ENCODE measurements around the gene SPEG.

The SPEG gene

DNA sequence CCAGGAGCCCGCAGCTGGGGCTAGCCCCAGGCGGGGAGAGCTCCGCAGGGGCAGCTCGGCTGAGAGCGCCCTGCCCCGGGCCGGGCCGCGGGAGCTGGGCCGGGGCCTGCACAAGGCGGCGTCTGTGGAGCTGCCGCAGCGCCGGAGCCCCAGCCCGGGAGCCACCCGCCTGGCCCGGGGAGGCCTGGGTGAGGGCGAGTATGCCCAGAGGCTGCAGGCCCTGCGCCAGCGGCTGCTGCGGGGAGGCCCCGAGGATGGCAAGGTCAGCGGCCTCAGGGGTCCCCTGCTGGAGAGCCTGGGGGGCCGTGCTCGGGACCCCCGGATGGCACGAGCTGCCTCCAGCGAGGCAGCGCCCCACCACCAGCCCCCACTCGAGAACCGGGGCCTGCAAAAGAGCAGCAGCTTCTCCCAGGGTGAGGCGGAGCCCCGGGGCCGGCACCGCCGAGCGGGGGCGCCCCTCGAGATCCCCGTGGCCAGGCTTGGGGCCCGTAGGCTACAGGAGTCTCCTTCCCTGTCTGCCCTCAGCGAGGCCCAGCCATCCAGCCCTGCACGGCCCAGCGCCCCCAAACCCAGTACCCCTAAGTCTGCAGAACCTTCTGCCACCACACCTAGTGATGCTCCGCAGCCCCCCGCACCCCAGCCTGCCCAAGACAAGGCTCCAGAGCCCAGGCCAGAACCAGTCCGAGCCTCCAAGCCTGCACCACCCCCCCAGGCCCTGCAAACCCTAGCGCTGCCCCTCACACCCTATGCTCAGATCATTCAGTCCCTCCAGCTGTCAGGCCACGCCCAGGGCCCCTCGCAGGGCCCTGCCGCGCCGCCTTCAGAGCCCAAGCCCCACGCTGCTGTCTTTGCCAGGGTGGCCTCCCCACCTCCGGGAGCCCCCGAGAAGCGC lies 49.1 kb downstream of the SPEG start:
- H3K27ac ChIP-seq, result no peak overlapping the region
- TF ChIP-seq, protein P1, sequence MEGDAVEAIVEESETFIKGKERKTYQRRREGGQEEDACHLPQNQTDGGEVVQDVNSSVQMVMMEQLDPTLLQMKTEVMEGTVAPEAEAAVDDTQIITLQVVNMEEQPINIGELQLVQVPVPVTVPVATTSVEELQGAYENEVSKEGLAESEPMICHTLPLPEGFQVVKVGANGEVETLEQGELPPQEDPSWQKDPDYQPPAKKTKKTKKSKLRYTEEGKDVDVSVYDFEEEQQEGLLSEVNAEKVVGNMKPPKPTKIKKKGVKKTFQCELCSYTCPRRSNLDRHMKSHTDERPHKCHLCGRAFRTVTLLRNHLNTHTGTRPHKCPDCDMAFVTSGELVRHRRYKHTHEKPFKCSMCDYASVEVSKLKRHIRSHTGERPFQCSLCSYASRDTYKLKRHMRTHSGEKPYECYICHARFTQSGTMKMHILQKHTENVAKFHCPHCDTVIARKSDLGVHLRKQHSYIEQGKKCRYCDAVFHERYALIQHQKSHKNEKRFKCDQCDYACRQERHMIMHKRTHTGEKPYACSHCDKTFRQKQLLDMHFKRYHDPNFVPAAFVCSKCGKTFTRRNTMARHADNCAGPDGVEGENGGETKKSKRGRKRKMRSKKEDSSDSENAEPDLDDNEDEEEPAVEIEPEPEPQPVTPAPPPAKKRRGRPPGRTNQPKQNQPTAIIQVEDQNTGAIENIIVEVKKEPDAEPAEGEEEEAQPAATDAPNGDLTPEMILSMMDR (conservative IDR thresholded peaks at IDR 0.05), result no peak

DNA sequence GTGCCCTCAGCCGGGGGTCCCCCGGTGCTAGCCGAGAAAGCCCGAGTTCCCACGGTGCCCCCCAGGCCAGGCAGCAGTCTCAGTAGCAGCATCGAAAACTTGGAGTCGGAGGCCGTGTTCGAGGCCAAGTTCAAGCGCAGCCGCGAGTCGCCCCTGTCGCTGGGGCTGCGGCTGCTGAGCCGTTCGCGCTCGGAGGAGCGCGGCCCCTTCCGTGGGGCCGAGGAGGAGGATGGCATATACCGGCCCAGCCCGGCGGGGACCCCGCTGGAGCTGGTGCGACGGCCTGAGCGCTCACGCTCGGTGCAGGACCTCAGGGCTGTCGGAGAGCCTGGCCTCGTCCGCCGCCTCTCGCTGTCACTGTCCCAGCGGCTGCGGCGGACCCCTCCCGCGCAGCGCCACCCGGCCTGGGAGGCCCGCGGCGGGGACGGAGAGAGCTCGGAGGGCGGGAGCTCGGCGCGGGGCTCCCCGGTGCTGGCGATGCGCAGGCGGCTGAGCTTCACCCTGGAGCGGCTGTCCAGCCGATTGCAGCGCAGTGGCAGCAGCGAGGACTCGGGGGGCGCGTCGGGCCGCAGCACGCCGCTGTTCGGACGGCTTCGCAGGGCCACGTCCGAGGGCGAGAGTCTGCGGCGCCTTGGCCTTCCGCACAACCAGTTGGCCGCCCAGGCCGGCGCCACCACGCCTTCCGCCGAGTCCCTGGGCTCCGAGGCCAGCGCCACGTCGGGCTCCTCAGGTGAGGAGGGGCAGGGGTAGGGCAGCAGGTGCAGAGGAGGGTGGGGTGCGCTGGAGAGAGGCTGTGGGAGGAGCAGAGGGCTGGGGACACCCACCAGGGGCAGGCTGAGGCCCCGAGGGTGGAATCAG lies 49.9 kb downstream of the SPEG start:
- TF ChIP-seq, protein P1 (conservative IDR thresholded peaks at IDR 0.05), result no peak
- no peak overlapping the region for H3K27ac ChIP-seq

DNA sequence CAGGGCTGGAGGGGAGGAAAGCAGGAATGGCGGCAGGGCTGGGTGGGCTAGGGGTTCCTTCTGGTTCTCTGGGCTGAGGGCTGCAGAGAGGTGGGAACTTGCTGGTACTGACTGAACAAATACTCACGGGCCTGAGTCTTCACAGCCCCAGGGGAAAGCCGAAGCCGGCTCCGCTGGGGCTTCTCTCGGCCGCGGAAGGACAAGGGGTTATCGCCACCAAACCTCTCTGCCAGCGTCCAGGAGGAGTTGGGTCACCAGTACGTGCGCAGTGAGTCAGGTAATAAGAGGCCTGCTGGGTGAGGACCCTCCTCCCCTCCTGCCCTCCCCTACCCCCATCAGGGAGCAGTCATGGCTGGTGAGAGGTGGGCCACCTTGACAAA lies 50.5 kb downstream of the SPEG start:
- TF ChIP-seq, protein P1 (conservative IDR thresholded peaks at IDR 0.05), result no peak

DNA sequence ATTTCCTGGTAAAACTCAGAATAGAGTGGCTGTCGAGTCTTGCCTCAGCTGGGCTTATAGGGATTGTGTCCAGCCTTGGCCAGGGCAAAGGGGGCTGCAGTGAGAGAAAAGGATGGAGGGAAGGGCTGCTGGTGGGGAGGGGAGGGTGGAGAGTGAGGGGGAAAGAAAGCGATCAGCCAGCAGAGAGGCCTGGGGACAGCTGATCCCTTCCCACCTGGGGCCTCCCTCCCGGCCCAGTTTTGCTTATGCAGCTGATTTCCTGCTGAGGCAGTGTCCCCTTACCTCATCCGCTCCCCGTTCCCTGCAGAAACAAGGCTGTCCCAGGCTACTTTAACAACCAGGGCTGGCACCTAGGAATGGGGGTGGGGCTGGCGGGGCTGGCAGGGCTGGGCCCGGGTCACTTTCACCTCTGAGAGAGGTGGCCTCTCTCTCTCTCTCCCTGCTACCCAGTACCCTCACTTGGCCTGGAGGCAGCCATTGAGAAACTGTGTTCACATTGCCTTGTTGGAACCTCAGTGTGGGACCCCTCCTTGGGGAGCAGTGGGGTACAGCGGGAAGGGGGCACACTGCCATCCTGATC lies 51.8 kb downstream of the SPEG start:
- H3K27ac ChIP-seq, result no peak overlapping the region
- TF ChIP-seq, protein P1 (conservative IDR thresholded peaks at IDR 0.05), result no peak

More for the DNA sequence above, 50.5 kb downstream of the SPEG start:
- no peak overlapping the region for H3K27ac ChIP-seq

- TF ChIP-seq, protein P1 (conservative IDR thresholded peaks at IDR 0.05), result no peak
- no peak overlapping the region for H3K27ac ChIP-seq
Observed at GRCh38 chr2:219488149-219488843, 53.7 kb downstream of the SPEG start.

DNA sequence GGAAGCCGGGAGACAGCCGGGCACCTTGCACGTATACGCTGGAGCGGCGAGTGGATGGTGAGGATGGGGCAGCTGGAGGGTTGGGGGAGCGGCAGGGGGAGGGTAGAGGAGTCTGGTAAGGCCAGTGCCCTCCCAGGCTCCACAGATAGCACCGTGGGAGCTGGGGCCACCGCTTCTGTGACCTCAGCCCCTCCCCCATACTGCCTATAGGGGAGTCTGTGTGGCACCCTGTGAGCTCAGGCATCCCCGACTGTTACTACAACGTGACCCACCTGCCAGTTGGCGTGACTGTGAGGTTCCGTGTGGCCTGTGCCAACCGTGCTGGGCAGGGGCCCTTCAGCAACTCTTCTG lies 54.2 kb downstream of the SPEG start:
- TF ChIP-seq, protein P1 (conservative IDR thresholded peaks at IDR 0.05), result no peak
- H3K27ac ChIP-seq, result no peak overlapping the region

Measured in VCaP (cell line).